ENCODE results near the gene CTDSP1. TPM values are rescaled to one million over a fixed set of nuclear protein-coding genes. Genes with fewer than 3 reads are reported as not detected.

Gene CTDSP1
- total and polyA plus RNA-seq, 10 donors: 65.6 to 184 (median 135) TPM

DNA sequence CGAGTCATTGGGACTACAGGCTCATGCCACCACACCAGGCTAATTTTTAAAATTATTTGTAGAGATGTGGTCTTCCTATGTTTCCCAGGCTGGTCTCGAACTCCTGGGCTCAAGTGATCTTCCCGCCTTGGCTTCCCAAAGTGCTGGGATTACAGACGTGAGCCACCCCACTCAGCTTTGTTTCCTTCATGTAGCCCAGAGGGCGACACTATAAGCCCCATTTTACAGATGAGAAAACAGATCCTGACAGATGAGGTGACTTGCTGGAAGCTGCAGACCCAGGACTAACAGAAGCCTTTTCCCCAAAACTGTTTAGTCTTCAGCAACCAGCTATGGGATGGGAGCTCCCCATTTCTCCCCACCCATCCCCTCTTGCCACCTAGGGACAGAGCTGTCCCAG lies 7.2 kb upstream of the CTDSP1 start:
- Histone ChIP-seq H3K4me1 (peaks cover 9 to 85% (median 42%) of the 10 kb centered on the region in 6 donors), H3K36me3 (peaks cover 0 to 83% (median 0%) of the 10 kb centered on the region in 6 donors), H3K9me3 (no peaks in the 10 kb centered on the region), H3K27me3 (replicated peaks in 1 of 7) (peaks cover 0 to 8% (median 0%) of the 10 kb centered on the region in 7 donors), H3K27ac (peak overlapping the region in 1 of 8 donors; percentile 100), H3K4me3 (no peak overlapping the region)
- TF ChIP-seq POLR2A (IDR thresholded peaks at IDR 0.05): no peak
- TF ChIP-seq POLR2AphosphoS5 (IDR thresholded peaks at IDR 0.05): no peak
- TF ChIP-seq, protein P1, sequence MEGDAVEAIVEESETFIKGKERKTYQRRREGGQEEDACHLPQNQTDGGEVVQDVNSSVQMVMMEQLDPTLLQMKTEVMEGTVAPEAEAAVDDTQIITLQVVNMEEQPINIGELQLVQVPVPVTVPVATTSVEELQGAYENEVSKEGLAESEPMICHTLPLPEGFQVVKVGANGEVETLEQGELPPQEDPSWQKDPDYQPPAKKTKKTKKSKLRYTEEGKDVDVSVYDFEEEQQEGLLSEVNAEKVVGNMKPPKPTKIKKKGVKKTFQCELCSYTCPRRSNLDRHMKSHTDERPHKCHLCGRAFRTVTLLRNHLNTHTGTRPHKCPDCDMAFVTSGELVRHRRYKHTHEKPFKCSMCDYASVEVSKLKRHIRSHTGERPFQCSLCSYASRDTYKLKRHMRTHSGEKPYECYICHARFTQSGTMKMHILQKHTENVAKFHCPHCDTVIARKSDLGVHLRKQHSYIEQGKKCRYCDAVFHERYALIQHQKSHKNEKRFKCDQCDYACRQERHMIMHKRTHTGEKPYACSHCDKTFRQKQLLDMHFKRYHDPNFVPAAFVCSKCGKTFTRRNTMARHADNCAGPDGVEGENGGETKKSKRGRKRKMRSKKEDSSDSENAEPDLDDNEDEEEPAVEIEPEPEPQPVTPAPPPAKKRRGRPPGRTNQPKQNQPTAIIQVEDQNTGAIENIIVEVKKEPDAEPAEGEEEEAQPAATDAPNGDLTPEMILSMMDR (IDR thresholded peaks at IDR 0.05 in 8 of 11, conservative IDR thresholded peaks at IDR 0.05 in 3 of 11): no peak
- 90 to 97% (median 91%) methylated on average over 5 of the region's 5 CpGs for WGBS, 5 donors
- no peak for DNase-seq
- intact Hi-C loops (cut with DNase I; ENCODE audit: low total_unique reads): loop anchor here (10.0 kb wide), 1 partner anchor 98 kb away; the partner anchor contains the start of gene TMBIM1

DNA sequence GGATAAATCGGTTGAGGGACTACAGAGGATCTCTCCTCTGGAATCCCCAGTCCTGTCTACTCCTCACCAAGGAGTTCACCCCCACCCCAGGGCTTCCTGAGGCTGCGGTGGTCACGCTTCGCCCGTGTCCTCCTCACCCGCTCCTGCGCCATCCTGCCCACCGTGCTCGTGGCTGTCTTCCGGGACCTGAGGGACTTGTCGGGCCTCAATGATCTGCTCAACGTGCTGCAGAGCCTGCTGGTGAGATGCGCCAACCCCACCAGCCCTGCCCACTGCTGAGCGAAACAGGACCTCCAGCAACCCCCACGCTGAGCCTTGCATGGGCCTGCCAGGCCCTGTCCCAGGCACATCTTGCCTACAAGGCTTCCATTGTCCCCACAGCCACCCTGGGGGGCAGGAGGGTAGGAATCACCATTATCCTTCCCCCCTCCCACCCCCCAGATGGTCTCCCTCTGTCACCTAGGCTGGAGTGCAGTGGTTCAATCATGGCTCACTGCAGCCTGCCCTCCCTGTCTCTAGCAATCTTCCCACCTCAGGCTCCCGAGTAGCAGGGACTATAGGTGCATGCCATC lies 6.7 kb upstream of the CTDSP1 start:
- whole genome bisulfite sequencing, 5 donors: 65 to 74% (median 72%) methylated on average over 4 to 16 of the region's 16 CpGs
- Histone ChIP-seq H3K27ac (peak overlapping the region in 1 of 8 donors; percentile 100), H3K4me3 (no peak overlapping the region), H3K27me3 (replicated peaks in 1 of 7) (peaks cover 0 to 3% (median 0%) of the 10 kb centered on the region in 7 donors), H3K4me1 (peaks cover 4 to 85% (median 42%) of the 10 kb centered on the region in 6 donors), H3K9me3 (no peaks in the 10 kb centered on the region), H3K36me3 (peaks cover 0 to 78% (median 0%) of the 10 kb centered on the region in 6 donors)
- DNase-seq: no peak
- TF ChIP-seq, protein P1 (IDR thresholded peaks at IDR 0.05 in 8 of 11, conservative IDR thresholded peaks at IDR 0.05 in 3 of 11): no peak
- TF ChIP-seq POLR2AphosphoS5 (IDR thresholded peaks at IDR 0.05) (peak in 2 of 3 donors; percentile 16 to 78), POLR2A (IDR thresholded peaks at IDR 0.05) (no peak)
- intact Hi-C loops (cut with DNase I; ENCODE audit: low total_unique reads): loop anchor here (10.0 kb wide), 1 partner anchor 98 kb away; the partner anchor contains the start of gene TMBIM1

DNA sequence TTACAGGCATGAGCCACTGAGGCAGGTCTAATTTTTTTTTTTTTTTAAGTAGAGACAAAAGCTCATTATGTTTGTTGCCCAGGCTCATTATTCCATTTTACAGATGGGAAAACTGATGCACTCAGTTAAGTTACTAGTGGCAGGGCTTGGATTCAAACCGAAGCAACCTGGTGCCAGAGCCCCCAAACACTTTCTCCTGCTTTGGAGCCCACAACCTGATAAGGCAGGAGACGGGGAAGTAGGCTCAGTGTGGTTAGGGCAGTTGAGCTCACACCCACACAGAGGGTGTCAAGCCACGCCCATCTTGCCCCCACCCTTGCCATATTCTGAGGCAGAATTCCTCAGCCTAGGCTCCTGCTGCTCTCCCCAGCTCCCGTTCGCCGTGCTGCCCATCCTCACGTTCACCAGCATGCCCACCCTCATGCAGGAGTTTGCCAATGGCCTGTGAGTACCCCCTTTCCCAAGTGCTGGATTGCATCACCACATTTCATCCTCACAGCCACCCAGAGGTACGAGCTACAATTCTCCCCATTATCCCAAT lies 5.8 kb upstream of the CTDSP1 start:
- no peak for TF ChIP-seq POLR2A (IDR thresholded peaks at IDR 0.05)
- TF ChIP-seq POLR2AphosphoS5 (IDR thresholded peaks at IDR 0.05): peak in 1 of 3 donors; percentile 36
- TF ChIP-seq, protein P1 (IDR thresholded peaks at IDR 0.05 in 8 of 11, conservative IDR thresholded peaks at IDR 0.05 in 3 of 11): no peak
- peaks cover 4 to 85% (median 48%) of the 10 kb centered on the region in 6 donors for H3K4me1 ChIP-seq
- peak overlapping the region in 3 of 8 donors; percentile 98 to 100 (median 99) for H3K27ac ChIP-seq
- 44 to 63% (median 53%) methylated on average over 8 of the region's 8 CpGs for WGBS, 5 donors
- H3K27me3 ChIP-seq (replicated peaks in 1 of 7): no peaks in the 10 kb centered on the region
- peaks cover 0 to 69% (median 0%) of the 10 kb centered on the region in 6 donors for H3K36me3 ChIP-seq
- DNase-seq: no peak
- intact Hi-C loops (cut with DNase I; ENCODE audit: low total_unique reads): loop anchor here (10.0 kb wide), 1 partner anchor 99 kb away; the partner anchor contains the start of gene TMBIM1
- H3K9me3 ChIP-seq: no peaks in the 10 kb centered on the region
- H3K4me3 ChIP-seq: no peak overlapping the region

Measured in spleen (tissue), 11 donors.